HUES48 (cell line): ENCODE results near the gene LRRN3.

ENCODE experiments used
- H3K27ac ChIP-seq: one replicate; pipeline ENCODE4 v1.7.0; 2013; ENCODE audit warnings: low read depth, low read length, inconsistent platforms
- H3K27me3 ChIP-seq: 2 replicates; pipeline ENCODE4 v1.6.1; 2013; ENCODE audit warnings: mild to moderate bottlenecking, low read length; ENCODE audit not compliant: control insufficient read depth, insufficient read depth
- H3K36me3 ChIP-seq: 2 replicates; pipeline ENCODE4 v1.6.1; 2013; ENCODE audit warnings: low read length; ENCODE audit not compliant: control insufficient read depth, insufficient read depth
- H3K4me1 ChIP-seq: 2 replicates; pipeline ENCODE4 v1.6.1; 2013; ENCODE audit warnings: mild to moderate bottlenecking, low read length; ENCODE audit not compliant: control insufficient read depth, insufficient read depth
- H3K4me3 ChIP-seq: 2 replicates; pipeline ENCODE4 v1.5.1; 2013; ENCODE audit warnings: mild to moderate bottlenecking, low read depth, low read length
- H3K9ac ChIP-seq: 2 replicates; pipeline ENCODE4 v1.6.1; 2013; ENCODE audit warnings: mild to moderate bottlenecking, low read depth, low read length, moderate library complexity
- H3K9me3 ChIP-seq: 2 replicates; pipeline ENCODE4 v1.6.1; 2013; ENCODE audit warnings: low read length; ENCODE audit not compliant: control insufficient read depth, insufficient read depth

The LRRN3 gene

DNA sequence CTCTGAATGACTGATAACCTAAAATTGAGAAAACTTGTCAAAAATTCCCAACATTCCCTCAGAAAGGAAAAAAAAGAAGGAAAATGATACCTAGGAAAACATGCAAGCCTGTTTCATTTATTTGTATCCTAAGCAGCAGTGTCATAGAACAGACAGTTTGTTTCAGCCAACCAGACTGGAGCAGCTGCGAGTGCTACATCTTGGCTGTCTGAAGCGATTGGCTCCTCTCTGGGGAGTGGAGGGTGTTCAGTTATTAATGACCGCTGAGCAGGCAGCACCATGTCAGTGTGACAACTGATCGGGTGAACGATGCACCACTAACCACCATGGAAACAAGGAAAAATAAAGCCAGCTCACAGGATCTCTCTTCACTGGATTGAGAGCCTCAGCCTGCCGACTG lies at the start of gene LRRN3:
LRRN3 (plus strand) TSS at position 282 of the 400 bp plus-strand sequence. CDS start 31,646 bp downstream, outside the sequence.
- H3K27ac ChIP-seq: peak within 1 kb of the TSS; percentile 14
- peaks cover 57% of the 10 kb centered on the region for H3K4me1 ChIP-seq
- H3K9me3 ChIP-seq: no peaks in the 10 kb centered on the region
- H3K27me3 ChIP-seq: no peaks in the 10 kb centered on the region
- H3K4me3 ChIP-seq: no peak within 1 kb of the TSS; the same call in 1 of the 2 replicates
- H3K36me3 ChIP-seq: no peaks in the 10 kb centered on the region
- no peak within 1 kb of the TSS; the same call in 1 of the 2 replicates for H3K9ac ChIP-seq

GRCh38 chr7:111041577-111041976 lies 49.4 kb upstream of the LRRN3 start:
- no peak overlapping the region for H3K4me3 ChIP-seq
- no peaks in the 10 kb centered on the region for H3K36me3 ChIP-seq
- no peak overlapping the region for H3K9ac ChIP-seq
- no peaks in the 10 kb centered on the region for H3K9me3 ChIP-seq
- no peaks in the 10 kb centered on the region for H3K27me3 ChIP-seq
- H3K4me1 ChIP-seq: peaks cover 10% of the 10 kb centered on the region; the same call in 1 of the 2 replicates
- no peak overlapping the region for H3K27ac ChIP-seq

DNA sequence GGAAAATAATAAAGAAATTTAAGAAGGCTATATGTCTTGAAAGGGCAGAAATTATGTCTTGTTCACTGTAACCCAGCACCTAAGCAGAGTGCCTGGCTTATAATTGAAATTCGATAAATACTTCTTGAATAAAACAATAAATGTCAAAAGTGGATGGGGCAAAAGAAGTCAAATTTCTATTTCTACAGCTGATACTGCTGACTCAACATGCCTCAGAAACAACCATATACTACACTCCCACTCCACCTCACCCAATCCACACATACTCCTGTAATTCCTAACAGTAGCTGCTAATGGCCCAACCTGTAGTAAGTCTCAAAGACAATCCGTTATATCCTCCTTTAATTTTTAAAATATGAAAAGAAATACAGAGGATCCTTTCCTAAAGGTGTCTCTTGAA lies 48.1 kb upstream of the LRRN3 start:
- no peaks in the 10 kb centered on the region for H3K36me3 ChIP-seq
- H3K4me1 ChIP-seq: peaks cover 10% of the 10 kb centered on the region; the same call in 1 of the 2 replicates
- no peaks in the 10 kb centered on the region for H3K27me3 ChIP-seq
- H3K9ac ChIP-seq: no peak overlapping the region
- H3K27ac ChIP-seq: no peak overlapping the region
- no peaks in the 10 kb centered on the region for H3K9me3 ChIP-seq
- H3K4me3 ChIP-seq: no peak overlapping the region

GRCh38 chr7:111043561-111043960 lies 47.4 kb upstream of the LRRN3 start:
- no peaks in the 10 kb centered on the region for H3K9me3 ChIP-seq
- no peaks in the 10 kb centered on the region for H3K27me3 ChIP-seq
- H3K4me3 ChIP-seq: no peak overlapping the region
- H3K27ac ChIP-seq: no peak overlapping the region
- no peaks in the 10 kb centered on the region for H3K36me3 ChIP-seq
- peaks cover 10% of the 10 kb centered on the region; the same call in 1 of the 2 replicates for H3K4me1 ChIP-seq
- no peak overlapping the region for H3K9ac ChIP-seq

- H3K27ac ChIP-seq: no peak overlapping the region
- peaks cover 21% of the 10 kb centered on the region for H3K4me1 ChIP-seq
- no peak overlapping the region for H3K4me3 ChIP-seq
- H3K36me3 ChIP-seq: no peaks in the 10 kb centered on the region
- H3K9me3 ChIP-seq: no peaks in the 10 kb centered on the region
- H3K27me3 ChIP-seq: no peaks in the 10 kb centered on the region
- no peak overlapping the region for H3K9ac ChIP-seq
These were observed 45.5 kb upstream of the LRRN3 start for GRCh38 chr7:111045449-111045848.

DNA sequence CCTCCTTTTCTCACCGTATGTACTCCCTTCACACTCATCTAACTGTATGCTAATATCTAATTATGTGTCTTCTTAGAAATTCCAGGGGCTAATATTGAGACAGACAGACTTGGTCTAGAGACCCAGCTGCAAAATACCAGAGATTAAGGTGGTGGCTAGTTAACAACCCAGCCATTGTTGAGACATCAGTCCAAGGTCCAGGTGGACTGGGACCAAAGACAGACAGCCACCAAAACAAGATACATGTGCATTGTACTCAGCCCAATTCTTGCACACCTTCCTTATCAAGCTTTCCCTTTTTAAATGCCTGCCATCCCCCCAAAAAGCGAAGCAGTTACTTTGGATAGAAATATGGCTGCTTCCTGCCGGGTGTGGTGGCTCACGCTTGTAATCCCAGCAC lies 43.3 kb upstream of the LRRN3 start:
- Histone ChIP-seq H3K27me3 (no peaks in the 10 kb centered on the region), H3K36me3 (no peaks in the 10 kb centered on the region), H3K9ac (no peak overlapping the region), H3K27ac (no peak overlapping the region), H3K4me3 (no peak overlapping the region), H3K9me3 (no peaks in the 10 kb centered on the region), H3K4me1 (peaks cover 31% of the 10 kb centered on the region)

- H3K9ac ChIP-seq: peak overlapping the region; percentile 36; the same call in 1 of the 2 replicates
- no peaks in the 10 kb centered on the region for H3K36me3 ChIP-seq
- peak overlapping the region; percentile 16 for H3K27ac ChIP-seq
- H3K27me3 ChIP-seq: no peaks in the 10 kb centered on the region
- H3K4me3 ChIP-seq: no peak overlapping the region
- H3K4me1 ChIP-seq: peaks cover 40% of the 10 kb centered on the region
- H3K9me3 ChIP-seq: no peaks in the 10 kb centered on the region
These were observed 40.8 kb upstream of the LRRN3 start for GRCh38 chr7:111049971-111050680.

DNA sequence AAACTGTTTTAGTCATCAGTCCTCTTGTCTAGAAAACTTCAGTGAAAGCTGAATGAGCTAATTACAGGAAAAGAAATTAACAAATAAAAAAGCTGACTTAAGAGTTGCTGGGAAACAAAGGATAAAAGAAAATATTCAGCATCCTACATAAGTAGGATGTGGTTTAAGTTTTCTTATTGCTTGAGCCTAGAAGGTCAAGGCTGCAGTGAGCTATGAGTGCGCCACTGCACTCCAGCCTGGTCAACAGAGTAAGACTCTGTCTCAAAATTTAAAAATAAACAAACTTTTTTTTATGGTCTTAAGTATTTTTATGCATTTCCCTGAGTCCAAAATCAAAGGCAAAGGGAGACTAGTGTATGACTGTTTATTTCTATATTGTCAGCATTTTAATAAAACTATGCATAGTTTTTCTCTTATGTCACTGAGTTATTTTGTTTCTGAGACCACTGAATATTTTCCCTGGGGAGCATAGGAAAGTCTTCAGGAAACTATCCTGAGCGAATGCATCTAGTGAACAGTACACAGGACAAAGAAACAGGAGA lies 40.0 kb upstream of the LRRN3 start:
- H3K27ac ChIP-seq: peak overlapping the region; percentile 65
- no peaks in the 10 kb centered on the region for H3K36me3 ChIP-seq
- no peaks in the 10 kb centered on the region for H3K9me3 ChIP-seq
- H3K9ac ChIP-seq: peak overlapping the region; percentile 36; the same call in 1 of the 2 replicates
- peaks cover 40% of the 10 kb centered on the region for H3K4me1 ChIP-seq
- no peaks in the 10 kb centered on the region for H3K27me3 ChIP-seq
- H3K4me3 ChIP-seq: no peak overlapping the region

DNA sequence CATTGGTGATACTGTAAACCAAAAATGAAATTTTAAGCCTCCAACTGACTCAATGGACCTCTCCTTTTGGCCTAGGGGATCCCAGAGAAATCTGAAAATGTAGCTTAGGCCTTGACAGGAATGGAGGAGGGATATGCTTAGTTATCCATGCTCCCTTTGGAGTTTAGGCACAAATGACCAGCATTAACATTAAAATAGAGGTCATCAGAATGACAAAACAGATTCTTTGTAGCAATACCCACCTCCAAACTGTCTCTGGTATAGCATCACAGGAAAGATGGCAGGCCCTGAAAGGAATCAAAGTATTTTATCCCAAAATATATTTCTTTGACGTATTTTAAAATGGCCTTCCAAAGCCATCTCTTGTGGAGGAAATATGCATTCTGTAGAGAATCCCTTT lies 39.1 kb upstream of the LRRN3 start:
- Histone ChIP-seq H3K27me3 (no peaks in the 10 kb centered on the region), H3K27ac (peak overlapping the region; percentile 65), H3K36me3 (no peaks in the 10 kb centered on the region), H3K9me3 (no peaks in the 10 kb centered on the region), H3K4me3 (peak overlapping the region; percentile 12; the same call in 1 of the 2 replicates), H3K4me1 (peaks cover 40% of the 10 kb centered on the region), H3K9ac (no peak overlapping the region)

DNA sequence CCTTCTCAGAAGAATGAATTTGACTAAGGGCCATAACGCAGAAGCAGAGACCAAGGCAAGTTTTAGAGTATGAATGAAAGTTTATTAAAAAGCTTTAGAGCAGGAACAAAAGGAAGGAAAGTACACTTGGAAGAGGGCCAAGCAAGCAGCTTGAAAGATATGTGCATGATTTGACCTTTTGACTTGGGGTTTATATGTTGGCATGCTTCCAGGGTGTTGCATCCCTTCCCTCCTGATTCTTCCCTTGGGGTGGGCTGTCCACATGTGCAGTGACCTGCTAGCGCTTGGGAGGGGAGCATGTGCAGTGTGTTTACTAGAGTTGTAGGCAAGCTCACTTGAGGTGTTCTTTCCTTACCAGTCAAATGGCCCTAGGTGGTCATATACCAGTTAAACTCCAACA lies 37.9 kb upstream of the LRRN3 start:
- Histone ChIP-seq H3K9me3 (no peaks in the 10 kb centered on the region), H3K4me1 (peaks cover 40% of the 10 kb centered on the region), H3K9ac (no peak overlapping the region), H3K27me3 (no peaks in the 10 kb centered on the region), H3K27ac (no peak overlapping the region), H3K36me3 (no peaks in the 10 kb centered on the region), H3K4me3 (no peak overlapping the region)

GRCh38 chr7:111056371-111056770 lies 34.6 kb upstream of the LRRN3 start:
- H3K27me3 ChIP-seq: no peaks in the 10 kb centered on the region
- H3K27ac ChIP-seq: no peak overlapping the region
- H3K4me1 ChIP-seq: peaks cover 19% of the 10 kb centered on the region
- H3K4me3 ChIP-seq: no peak overlapping the region
- H3K9me3 ChIP-seq: no peaks in the 10 kb centered on the region
- H3K9ac ChIP-seq: no peak overlapping the region
- H3K36me3 ChIP-seq: no peaks in the 10 kb centered on the region
